ENCODE results near the gene ABHD5.
"Not testable (repeated sequence)": the region's sequence is repeated elsewhere in the genome, so short reads cannot be mapped to it uniquely, and the experiment has no call there.

- TF ChIP-seq CTCF (IDR thresholded peaks at IDR 0.05); POLR2AphosphoS5 (IDR thresholded peaks at IDR 0.05; ENCODE audit: low read depth, low read length); REST (IDR thresholded peaks at IDR 0.05; ENCODE audit: insufficient read depth in 1 of 2, low read depth in 2 of 2, low read length in 1 of 2): not testable (repeated sequence)
These were observed 12.4 kb upstream of the ABHD5 start for GRCh38 chr3:43678375-43678774.

All from Panc1 (cell line).